ENCODE data around the gene RPS6KA1. TPM values are rescaled to one million over a fixed set of nuclear protein-coding genes. Genes with fewer than 3 reads are reported as not detected.

Gene RPS6KA1
- total and polyA plus RNA-seq, 4 donors: 0.87 to 21.4 (median 16.5) TPM

DNA sequence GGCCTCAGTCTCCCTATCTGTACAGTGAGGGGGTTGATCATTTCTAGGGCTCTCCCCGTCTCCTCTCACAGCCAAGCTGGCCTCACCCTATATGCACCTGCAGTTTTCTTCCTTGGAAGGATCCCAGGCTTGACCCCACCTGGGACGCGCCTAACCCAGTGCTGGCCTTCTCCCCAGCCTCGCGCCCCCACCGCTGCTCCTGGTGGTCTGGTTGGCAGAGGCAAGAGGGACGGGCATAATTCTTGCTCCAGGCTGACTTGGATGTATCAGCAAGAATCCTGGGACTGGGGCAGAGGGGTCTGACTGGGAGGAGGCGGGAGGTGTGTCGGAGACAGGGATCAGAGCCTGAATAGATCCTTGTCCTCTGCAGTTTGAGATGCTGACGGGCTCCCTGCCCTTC lies 25.2 kb downstream of the RPS6KA1 start:
- no peak for ATAC-seq (ENCODE audit: low FRiP score)
- Histone ChIP-seq H3K36me3 (ENCODE audit: control insufficient read depth in 1 of 2, insufficient read depth in 2 of 2, low read length in 1 of 2) (no peaks in the 10 kb centered on the region), H3K27me3 (ENCODE audit: control insufficient read depth in 1 of 2, insufficient read depth in 2 of 2, low read length in 1 of 2) (no peaks in the 10 kb centered on the region), H3K9me3 (ENCODE audit: control insufficient read depth, low read length) (no peaks in the 10 kb centered on the region), H3K4me3 (ENCODE audit: low read length in 2 of 2) (no peak overlapping the region), H3K4me1 (ENCODE audit: control insufficient read depth in 1 of 2, insufficient read depth in 2 of 2, low read length in 2 of 2) (no peaks in the 10 kb centered on the region), H3K27ac (ENCODE audit: low read depth in 1 of 2, low read length in 2 of 2) (no peak overlapping the region)
- intact Hi-C loops (cut with DNase I): no loop called here
- no peak for DNase-seq
- WGBS, 2 donors: 96% methylated on average over 10 of the region's 10 CpGs

- DNase-seq (no peak), ATAC-seq (ENCODE audit: low FRiP score) (no peak)
- H3K4me3 ChIP-seq (ENCODE audit: low read length in 2 of 2): no peak overlapping the region
- H3K9me3 ChIP-seq (ENCODE audit: control insufficient read depth, low read length): no peaks in the 10 kb centered on the region
- no peaks in the 10 kb centered on the region for H3K4me1 ChIP-seq (ENCODE audit: control insufficient read depth in 1 of 2, insufficient read depth in 2 of 2, low read length in 2 of 2)
- 70 to 75% methylated on average over 11 of the region's 11 CpGs for WGBS, 2 donors
- H3K36me3 ChIP-seq (ENCODE audit: control insufficient read depth in 1 of 2, insufficient read depth in 2 of 2, low read length in 1 of 2): no peaks in the 10 kb centered on the region
- H3K27me3 ChIP-seq (ENCODE audit: control insufficient read depth in 1 of 2, insufficient read depth in 2 of 2, low read length in 1 of 2): no peaks in the 10 kb centered on the region
- H3K27ac ChIP-seq (ENCODE audit: low read depth in 1 of 2, low read length in 2 of 2): no peak overlapping the region
- intact Hi-C loops (cut with DNase I): no loop called here
Observed at GRCh38 chr1:26555550-26555981, 26.0 kb downstream of the RPS6KA1 start.

DNA sequence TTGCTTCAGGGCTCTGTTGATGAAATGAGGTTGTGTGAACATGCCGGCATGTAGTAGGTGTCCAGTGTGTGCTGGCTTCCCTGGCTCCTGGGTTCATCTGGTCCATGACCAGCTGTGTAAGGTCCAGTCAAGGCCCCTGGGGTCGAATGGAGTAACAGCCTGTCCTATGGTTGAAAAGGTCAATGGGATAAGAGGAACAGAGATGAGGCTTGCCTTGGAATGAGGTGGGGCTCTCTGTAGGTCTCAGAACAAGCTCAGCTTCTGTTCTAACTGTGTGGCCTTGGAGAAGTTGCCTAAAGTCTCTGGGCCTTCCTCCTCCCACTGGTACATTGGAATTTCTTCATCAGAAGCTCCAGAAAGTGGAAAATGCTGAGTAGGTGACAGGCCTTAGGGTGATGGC lies 26.6 kb downstream of the RPS6KA1 start:
- DNase-seq (no peak), ATAC-seq (ENCODE audit: low FRiP score) (no peak)
- WGBS, 2 donors: 65 to 81% methylated on average over 2 of the region's 2 CpGs
- H3K9me3 ChIP-seq (ENCODE audit: control insufficient read depth, low read length): no peaks in the 10 kb centered on the region
- H3K27me3 ChIP-seq (ENCODE audit: control insufficient read depth in 1 of 2, insufficient read depth in 2 of 2, low read length in 1 of 2): no peaks in the 10 kb centered on the region
- no peak overlapping the region for H3K27ac ChIP-seq (ENCODE audit: low read depth in 1 of 2, low read length in 2 of 2)
- no peaks in the 10 kb centered on the region for H3K4me1 ChIP-seq (ENCODE audit: control insufficient read depth in 1 of 2, insufficient read depth in 2 of 2, low read length in 2 of 2)
- no peaks in the 10 kb centered on the region for H3K36me3 ChIP-seq (ENCODE audit: control insufficient read depth in 1 of 2, insufficient read depth in 2 of 2, low read length in 1 of 2)
- no peak overlapping the region for H3K4me3 ChIP-seq (ENCODE audit: low read length in 2 of 2)
- intact Hi-C loops (cut with DNase I): no loop called here

DNA sequence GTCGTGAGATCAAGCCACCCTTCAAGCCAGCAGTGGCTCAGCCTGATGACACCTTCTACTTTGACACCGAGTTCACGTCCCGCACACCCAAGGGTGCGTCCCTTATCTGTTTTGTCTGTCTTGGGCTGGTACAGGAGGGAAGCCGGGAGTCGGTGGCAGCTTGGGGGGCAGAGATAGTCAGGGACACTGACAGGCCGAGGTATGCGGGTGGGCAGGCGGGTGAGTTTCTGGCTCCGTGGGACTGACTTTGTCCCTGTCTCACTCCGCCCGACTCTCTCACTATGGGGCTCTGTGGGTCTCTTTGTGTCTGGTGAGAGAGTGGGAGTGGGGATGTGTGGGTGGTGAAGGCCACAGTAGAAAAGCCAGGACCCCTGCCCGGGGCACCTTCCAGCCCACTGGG lies 27.4 kb downstream of the RPS6KA1 start:
- DNase-seq (no peak), ATAC-seq (ENCODE audit: low FRiP score) (no peak)
- H3K27ac ChIP-seq (ENCODE audit: low read depth in 1 of 2, low read length in 2 of 2): no peak overlapping the region
- no peaks in the 10 kb centered on the region for H3K4me1 ChIP-seq (ENCODE audit: control insufficient read depth in 1 of 2, insufficient read depth in 2 of 2, low read length in 2 of 2)
- H3K4me3 ChIP-seq (ENCODE audit: low read length in 2 of 2): no peak overlapping the region
- 94 to 95% methylated on average over 14 of the region's 14 CpGs for WGBS, 2 donors
- H3K9me3 ChIP-seq (ENCODE audit: control insufficient read depth, low read length): no peaks in the 10 kb centered on the region
- no peaks in the 10 kb centered on the region for H3K36me3 ChIP-seq (ENCODE audit: control insufficient read depth in 1 of 2, insufficient read depth in 2 of 2, low read length in 1 of 2)
- H3K27me3 ChIP-seq (ENCODE audit: control insufficient read depth in 1 of 2, insufficient read depth in 2 of 2, low read length in 1 of 2): no peaks in the 10 kb centered on the region
- intact Hi-C loops (cut with DNase I): no loop called here

GRCh38 chr1:26558685-26559048 lies 29.1 kb downstream of the RPS6KA1 start:
- H3K4me1 ChIP-seq (ENCODE audit: control insufficient read depth in 1 of 2, insufficient read depth in 2 of 2, low read length in 2 of 2): no peaks in the 10 kb centered on the region
- no peak overlapping the region for H3K27ac ChIP-seq (ENCODE audit: low read depth in 1 of 2, low read length in 2 of 2)
- 83 to 92% methylated on average over 13 of the region's 13 CpGs for WGBS, 2 donors
- DNase-seq (no peak), ATAC-seq (ENCODE audit: low FRiP score) (no peak)
- intact Hi-C loops (cut with DNase I): no loop called here
- H3K9me3 ChIP-seq (ENCODE audit: control insufficient read depth, low read length): no peaks in the 10 kb centered on the region
- no peaks in the 10 kb centered on the region for H3K36me3 ChIP-seq (ENCODE audit: control insufficient read depth in 1 of 2, insufficient read depth in 2 of 2, low read length in 1 of 2)
- no peak overlapping the region for H3K4me3 ChIP-seq (ENCODE audit: low read length in 2 of 2)
- no peaks in the 10 kb centered on the region for H3K27me3 ChIP-seq (ENCODE audit: control insufficient read depth in 1 of 2, insufficient read depth in 2 of 2, low read length in 1 of 2)

GRCh38 chr1:26560403-26560780 lies 30.8 kb downstream of the RPS6KA1 start:
- H3K4me1 ChIP-seq (ENCODE audit: control insufficient read depth in 1 of 2, insufficient read depth in 2 of 2, low read length in 2 of 2): no peaks in the 10 kb centered on the region
- 97 to 98% methylated on average over 3 of the region's 3 CpGs for WGBS, 2 donors
- H3K4me3 ChIP-seq (ENCODE audit: low read length in 2 of 2): no peak overlapping the region
- intact Hi-C loops (cut with DNase I): no loop called here
- H3K36me3 ChIP-seq (ENCODE audit: control insufficient read depth in 1 of 2, insufficient read depth in 2 of 2, low read length in 1 of 2): no peaks in the 10 kb centered on the region
- H3K27me3 ChIP-seq (ENCODE audit: control insufficient read depth in 1 of 2, insufficient read depth in 2 of 2, low read length in 1 of 2): no peaks in the 10 kb centered on the region
- H3K9me3 ChIP-seq (ENCODE audit: control insufficient read depth, low read length): no peaks in the 10 kb centered on the region
- no peak overlapping the region for H3K27ac ChIP-seq (ENCODE audit: low read depth in 1 of 2, low read length in 2 of 2)
- no peak for DNase-seq
- peak; percentile 29 for ATAC-seq (ENCODE audit: low FRiP score)

- peak in 1 of 2 donors; percentile 4 for DNase-seq
- intact Hi-C loops (cut with DNase I): no loop called here
- no peaks in the 10 kb centered on the region for H3K4me1 ChIP-seq (ENCODE audit: control insufficient read depth in 1 of 2, insufficient read depth in 2 of 2, low read length in 2 of 2)
- H3K27ac ChIP-seq (ENCODE audit: low read depth in 1 of 2, low read length in 2 of 2): no peak overlapping the region
- H3K27me3 ChIP-seq (ENCODE audit: control insufficient read depth in 1 of 2, insufficient read depth in 2 of 2, low read length in 1 of 2): no peaks in the 10 kb centered on the region
- no peak overlapping the region for H3K4me3 ChIP-seq (ENCODE audit: low read length in 2 of 2)
- ATAC-seq (ENCODE audit: low FRiP score): no peak
- 79 to 80% methylated on average over 4 of the region's 4 CpGs for WGBS, 2 donors
- no peaks in the 10 kb centered on the region for H3K36me3 ChIP-seq (ENCODE audit: control insufficient read depth in 1 of 2, insufficient read depth in 2 of 2, low read length in 1 of 2)
- H3K9me3 ChIP-seq (ENCODE audit: control insufficient read depth, low read length): no peaks in the 10 kb centered on the region
Observed at GRCh38 chr1:26570287-26570686, 40.7 kb downstream of the RPS6KA1 start.

- Histone ChIP-seq H3K36me3 (ENCODE audit: control insufficient read depth in 1 of 2, insufficient read depth in 2 of 2, low read length in 1 of 2) (no peaks in the 10 kb centered on the region), H3K4me3 (ENCODE audit: low read length in 2 of 2) (no peak overlapping the region), H3K27ac (ENCODE audit: low read depth in 1 of 2, low read length in 2 of 2) (no peak overlapping the region), H3K4me1 (ENCODE audit: control insufficient read depth in 1 of 2, insufficient read depth in 2 of 2, low read length in 2 of 2) (no peaks in the 10 kb centered on the region), H3K9me3 (ENCODE audit: control insufficient read depth, low read length) (no peaks in the 10 kb centered on the region), H3K27me3 (ENCODE audit: control insufficient read depth in 1 of 2, insufficient read depth in 2 of 2, low read length in 1 of 2) (no peaks in the 10 kb centered on the region)
- ATAC-seq (ENCODE audit: low FRiP score) (no peak), DNase-seq (peak in 1 of 2 donors; percentile 33)
- intact Hi-C loops (cut with DNase I): no loop called here
- WGBS, 2 donors: 91 to 92% methylated on average over 8 of the region's 8 CpGs
Observed at GRCh38 chr1:26571381-26571780, 41.8 kb downstream of the RPS6KA1 start.

DNA sequence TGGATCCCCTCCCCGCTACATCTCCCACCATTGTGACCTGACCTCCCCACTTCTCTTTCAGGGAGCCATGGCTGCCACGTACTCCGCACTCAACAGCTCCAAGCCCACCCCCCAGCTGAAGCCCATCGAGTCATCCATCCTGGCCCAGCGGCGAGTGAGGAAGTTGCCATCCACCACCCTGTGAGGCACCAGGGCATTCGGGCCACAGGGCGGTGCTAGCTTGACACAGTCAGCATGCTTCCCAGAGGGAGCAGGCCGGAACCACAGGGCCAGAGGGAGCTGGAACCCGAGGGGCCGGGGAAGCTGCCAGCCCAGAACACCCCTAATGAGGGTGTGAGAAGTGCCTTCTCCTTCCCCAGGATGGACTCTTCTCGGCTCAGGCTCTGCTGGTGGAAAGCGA lies 44.5 kb downstream of the RPS6KA1 start:
- Histone ChIP-seq H3K36me3 (ENCODE audit: control insufficient read depth in 1 of 2, insufficient read depth in 2 of 2, low read length in 1 of 2) (no peaks in the 10 kb centered on the region), H3K4me1 (ENCODE audit: control insufficient read depth in 1 of 2, insufficient read depth in 2 of 2, low read length in 2 of 2) (no peaks in the 10 kb centered on the region), H3K27me3 (ENCODE audit: control insufficient read depth in 1 of 2, insufficient read depth in 2 of 2, low read length in 1 of 2) (no peaks in the 10 kb centered on the region), H3K27ac (ENCODE audit: low read depth in 1 of 2, low read length in 2 of 2) (no peak overlapping the region), H3K4me3 (ENCODE audit: low read length in 2 of 2) (no peak overlapping the region), H3K9me3 (ENCODE audit: control insufficient read depth, low read length) (no peaks in the 10 kb centered on the region)
- no peak for ATAC-seq (ENCODE audit: low FRiP score)
- intact Hi-C loops (cut with DNase I): no loop called here
- 91 to 92% methylated on average over 13 of the region's 13 CpGs for WGBS, 2 donors
- peak; percentile 52 to 65 for DNase-seq

Data from aorta (tissue), 5 donors.